Endothelial cell of umbilical vein (primary cell): ENCODE measurements around the gene CNPPD1. TPM values are rescaled to one million over a fixed set of nuclear protein-coding genes. Genes with fewer than 3 reads are reported as not detected.

Source experiments
- BruUV-seq: library from RNA; stranded (reverse); fragments of 400-500 nt; replicated peaks from 2 replicates; lab custom pipeline; 2021; lab: Mats Ljungman, UMichigan
- CTCF ChIA-PET: fragments of 300-600, 350-600 bp; sonication (Branson Sonifier 250); formaldehyde crosslinking; loops from one replicate; lab custom pipeline; 2021; ENCODE audit warnings: antibody characterized with exemption, inconsistent platforms; lab: Charles Lee
- POLR2A ChIA-PET: fragments of 300-600, 350-600 bp; sonication (Branson Sonifier 250); formaldehyde crosslinking; loops from one replicate; lab custom pipeline; 2021; ENCODE audit warnings: antibody characterized with exemption, inconsistent platforms; lab: Charles Lee
- DNase-seq: peaks from one replicate; pipeline ENCODE4 v3.0.0-alpha.2; 2011; ENCODE audit warnings: low read depth, low spot score
- FAIRE-seq: peaks from 2 replicates; lab custom pipeline; 2011; peaks lifted over from hg19 to GRCh38; lab: Jason Lieb, UNC
- H2AFZ ChIP-seq: 2 replicates; pipeline ENCODE4 v1.6.0; 2012; ENCODE audit warnings: low read depth, low read length, control low read depth, inconsistent platforms
- H3K27ac ChIP-seq: 2 replicates; pipeline ENCODE4 v1.5.1; 2011; ENCODE audit warnings: low read depth, mild to moderate bottlenecking, control low read depth, low read length, moderate library complexity; ENCODE audit not compliant: insufficient read depth
- H3K27me3 ChIP-seq, 2 experiments: 2 replicates each; pipeline versions ENCODE4 v1.6.0 to v1.6.1; 2011; ENCODE audit warnings: low read length in 2 of 2, mixed read lengths in 1 of 2; ENCODE audit not compliant: control insufficient read depth in 2 of 2, insufficient read depth in 2 of 2
- H3K36me3 ChIP-seq, 2 experiments: 2 replicates in 1 of 2; 3 replicates in 1 of 2; pipeline ENCODE4 v1.5.1; 2011; ENCODE audit warnings: low read length in 2 of 2, mild to moderate bottlenecking in 1 of 2, moderate library complexity in 1 of 2; ENCODE audit not compliant: control insufficient read depth in 2 of 2, insufficient read depth in 2 of 2; ENCODE audit errors: extremely low read depth in 1 of 2
- H3K4me1 ChIP-seq: 3 replicates; pipeline ENCODE4 v1.5.1; 2011; ENCODE audit warnings: mild to moderate bottlenecking, low read length; ENCODE audit not compliant: control insufficient read depth, insufficient read depth; ENCODE audit errors: extremely low read depth
- H3K4me2 ChIP-seq: 2 replicates; pipeline ENCODE4 v1.6.1; 2011; ENCODE audit warnings: low read length, control low read depth, mixed read lengths; ENCODE audit not compliant: insufficient read depth
- H3K4me3 ChIP-seq, 3 experiments: fragments of 200-600 bp in 1 of 3; sonication (generic), shearing (Covaris generic) in 1 of 3; replicated peaks in 1 of 3; 2 replicates each; pipeline ENCODE4 v1.5.1; 2011 to 2016; ENCODE audit warnings: control low read depth in 3 of 3, low read length in 3 of 3, mild to moderate bottlenecking in 2 of 3, inconsistent platforms in 1 of 3, low read depth in 1 of 3, moderate library complexity in 1 of 3; ENCODE audit not compliant: insufficient read depth in 1 of 3
- H3K79me2 ChIP-seq: 2 replicates; pipeline ENCODE4 v1.6.0; 2012; ENCODE audit warnings: low read length, inconsistent platforms; ENCODE audit not compliant: control insufficient read depth, insufficient read depth
- H3K9ac ChIP-seq: replicated peaks from 2 replicates; pipeline ENCODE3; 2011; ENCODE audit warnings: low read length, control low read depth; ENCODE audit not compliant: insufficient read depth; ENCODE audit errors: extremely low read depth
- H3K9me1 ChIP-seq: replicated peaks from 3 replicates; pipeline ENCODE4 v1.6.0; 2011; ENCODE audit warnings: mild to moderate bottlenecking, low read length; ENCODE audit not compliant: control insufficient read depth, insufficient read depth; ENCODE audit errors: extremely low read depth
- H3K9me3 ChIP-seq: replicated peaks from 2 replicates; pipeline ENCODE4 v1.5.1; 2012; ENCODE audit warnings: low read length, inconsistent platforms; ENCODE audit not compliant: control insufficient read depth, insufficient read depth
- H4K20me1 ChIP-seq: replicated peaks from 2 replicates; pipeline ENCODE3; 2011; ENCODE audit warnings: mild to moderate bottlenecking, low read length; ENCODE audit not compliant: control insufficient read depth, insufficient read depth; ENCODE audit errors: extremely low read depth
- MYC ChIP-seq: IDR thresholded peaks from one replicate; pipeline ENCODE4 v1.6.1; 2011; ENCODE audit warnings: mild to moderate bottlenecking, low read depth, low read length
- POLR2A ChIP-seq: IDR thresholded peaks from 2 replicates; pipeline ENCODE4 v1.6.1; 2012; ENCODE audit warnings: low read depth, mild to moderate bottlenecking, control low read depth, low read length
- POLR2AphosphoS5 ChIP-seq: IDR thresholded peaks from 2 replicates; pipeline ENCODE4 v1.6.1; 2012; ENCODE audit warnings: low read depth, mild to moderate bottlenecking, control low read depth, low read length, moderate library complexity; ENCODE audit not compliant: insufficient read depth
- dilution Hi-C: fragments of 300-500 bp; cut with MboI; formaldehyde crosslinking; loops from one replicate; pipeline ENCODE4 v1.15.0; 2019; ENCODE audit warnings: low sequenced_read_pairs; ENCODE audit not compliant: extremely low pct_ligation_motif_present
- intact Hi-C: fragments of 100-400 bp; cut with micrococcal nuclease; formaldehyde crosslinking; loops from one replicate; pipeline ENCODE4 v1.10.0; 2022
- polyA plus RNA-seq, 4 experiments: library from polyadenylated mRNA; depleted of rRNA in 3 of 4; stranded (reverse) in 3 of 4; unstranded in 1 of 4; fragments of >200 nt; gene quantifications; 2 replicates each; pipeline versions ENCODE4 v1.2.1 to v1.2.3, GENCODE V29; 2011 to 2012; ENCODE audit warnings: missing spikeins in 1 of 4
- total RNA-seq: library from RNA; stranded (reverse); gene quantifications from 2 replicates; pipeline ENCODE4 v1.2.3, GENCODE V29; 2021

CNPPD1 gene
- total and polyA plus RNA-seq, 2 donors (not counting 3 experiments of a cell fraction or from before 2014, with no cell fraction given) = 44.0 to 55.7 TPM

DNA sequence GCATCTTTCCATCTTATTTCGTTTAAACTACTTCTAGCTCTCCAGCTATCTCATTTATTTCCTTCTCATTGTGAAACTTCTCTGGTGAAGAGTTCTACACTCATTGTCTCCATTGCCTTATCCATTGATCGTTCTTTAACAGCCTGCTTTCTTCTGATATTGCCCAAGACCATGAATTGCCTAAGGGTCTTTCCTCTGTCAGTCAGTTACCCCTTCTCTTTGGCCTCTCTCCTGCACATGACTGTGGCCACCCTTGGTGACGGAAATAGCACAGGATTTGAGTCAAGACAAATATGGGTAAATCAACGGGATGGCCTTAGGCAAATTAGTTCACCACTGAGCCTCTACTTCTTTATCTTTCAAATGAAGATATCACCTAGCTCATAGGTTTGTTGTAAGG lies 42.7 kb downstream of the CNPPD1 start:
- no peak overlapping the region for H3K27ac ChIP-seq
- H3K36me3 ChIP-seq = no peaks in the 10 kb centered on the region
- dilution Hi-C loops = no loop called here
- H3K27me3 ChIP-seq = no peaks in the 10 kb centered on the region
- no peak for FAIRE-seq
- no peak for DNase-seq
- no peak for TF ChIP-seq POLR2AphosphoS5
- no peak overlapping the region for H2AFZ ChIP-seq
- no peaks in the 10 kb centered on the region for H4K20me1 ChIP-seq
- H3K4me3 ChIP-seq = no peak overlapping the region
- H3K9me1 ChIP-seq = peaks cover 3% of the 10 kb centered on the region
- intact Hi-C loops = no loop called here
- no TSS peak for BruUV-seq
- CTCF ChIA-PET = interaction anchor here (0.7 to 3.0 kb wide), 8 partner anchors 11 to 154 kb away, joined by 3 to 12 read pairs (median 4); no protein-coding TSS in a partner anchor
- H3K9ac ChIP-seq = no peak overlapping the region
- POLR2A ChIA-PET = no interaction called here
- H3K9me3 ChIP-seq = no peaks in the 10 kb centered on the region
- no peaks in the 10 kb centered on the region for H3K79me2 ChIP-seq
- H3K4me1 ChIP-seq = no peaks in the 10 kb centered on the region
- H3K4me2 ChIP-seq = no peak overlapping the region

GRCh38 chr2:219131744-219132143 lies 45.0 kb downstream of the CNPPD1 start:
- FAIRE-seq (no peak), DNase-seq (no peak)
- H3K4me3 ChIP-seq = no peak overlapping the region
- no peaks in the 10 kb centered on the region for H3K79me2 ChIP-seq
- no TSS peak for BruUV-seq
- dilution Hi-C loops (no loop called here), intact Hi-C loops (no loop called here)
- CTCF ChIA-PET = interaction anchor here (0.6 to 4.6 kb wide), 5 partner anchors 9 to 102 kb away, joined by 3 to 22 read pairs (median 9); no protein-coding TSS in a partner anchor
- POLR2A ChIA-PET = no interaction called here
- no peaks in the 10 kb centered on the region for H3K36me3 ChIP-seq
- no peak overlapping the region for H2AFZ ChIP-seq
- H3K4me1 ChIP-seq = no peaks in the 10 kb centered on the region
- no peak overlapping the region for H3K9ac ChIP-seq
- H4K20me1 ChIP-seq = no peaks in the 10 kb centered on the region
- no peaks in the 10 kb centered on the region for H3K9me3 ChIP-seq
- no peak for TF ChIP-seq POLR2A
- no peak for TF ChIP-seq MYC
- H3K27me3 ChIP-seq = no peaks in the 10 kb centered on the region
- H3K27ac ChIP-seq = no peak overlapping the region
- peaks cover 3% of the 10 kb centered on the region for H3K9me1 ChIP-seq
- H3K4me2 ChIP-seq = no peak overlapping the region
